Mucosa of gallbladder (tissue), 1 donor: ENCODE results near the gene CTNNA1. TPM values are rescaled to one million over a fixed set of nuclear protein-coding genes. Genes with fewer than 3 reads are reported as not detected.
"Not testable (repeated sequence)": the region's sequence is repeated elsewhere in the genome, so short reads cannot be mapped to it uniquely, and the experiment has no call there.

Experiments used
- DNase-seq: peaks from one replicate; pipeline ENCODE4 v3.0.0-alpha.2; 2020; ENCODE audit warnings: low spot score
- total RNA-seq: library from RNA; stranded (reverse); gene quantifications from one replicate; pipeline ENCODE4 v1.2.1, GENCODE V29; 2021
- donor health status: DM: no; HTN: no; CAD: no.

CTNNA1 gene
- 371 TPM for total RNA-seq

- peak; percentile 72 for DNase-seq
Observed at GRCh38 chr5:138752951-138753793, at the start of gene CTNNA1. Gene CTNNA1 (plus strand): TSS chr5:138753425. CDS start chr5:138781925, 28,500 bp downstream.

- DNase-seq, result not testable (repeated sequence)
Observed at GRCh38 chr5:138703777-138704176, 49.4 kb upstream of the CTNNA1 start.

GRCh38 chr5:138705007-138705406 is 48.2 kb upstream of the CTNNA1 start:
- DNase-seq, result no peak

- no peak for DNase-seq
Observed at GRCh38 chr5:138705567-138705966, 47.7 kb upstream of the CTNNA1 start.

- no peak for DNase-seq
Observed at GRCh38 chr5:138706655-138707480, 46.4 kb upstream of the CTNNA1 start.

- no peak for DNase-seq
Observed at GRCh38 chr5:138708791-138709190, 44.4 kb upstream of the CTNNA1 start.

- DNase-seq, result no peak
Observed at GRCh38 chr5:138709202-138709601, 44.0 kb upstream of the CTNNA1 start.

- DNase-seq, result no peak
Observed at GRCh38 chr5:138711087-138711486, 42.1 kb upstream of the CTNNA1 start.

GRCh38 chr5:138711811-138712210 is 41.4 kb upstream of the CTNNA1 start:
- DNase-seq, result no peak

GRCh38 chr5:138712324-138712723 is 40.9 kb upstream of the CTNNA1 start:
- no peak for DNase-seq

GRCh38 chr5:138712791-138713190 is 40.4 kb upstream of the CTNNA1 start:
- DNase-seq, result no peak

GRCh38 chr5:138713247-138713646 is 40.0 kb upstream of the CTNNA1 start:
- DNase-seq, result no peak

GRCh38 chr5:138714694-138715093 is 38.5 kb upstream of the CTNNA1 start:
- no peak for DNase-seq

- DNase-seq, result not testable (repeated sequence)
Observed at GRCh38 chr5:138715931-138716432, 37.2 kb upstream of the CTNNA1 start.

GRCh38 chr5:138716456-138716924 is 36.7 kb upstream of the CTNNA1 start:
- DNase-seq, result no peak

- DNase-seq, result no peak
Observed at GRCh38 chr5:138717399-138717798, 35.8 kb upstream of the CTNNA1 start.

GRCh38 chr5:138719811-138720210 is 33.4 kb upstream of the CTNNA1 start:
- DNase-seq, result no peak

GRCh38 chr5:138720840-138721239 is 32.4 kb upstream of the CTNNA1 start:
- DNase-seq, result no peak

GRCh38 chr5:138721979-138722378 is 31.2 kb upstream of the CTNNA1 start:
- DNase-seq, result no peak

GRCh38 chr5:138722544-138723177 is 30.6 kb upstream of the CTNNA1 start:
- DNase-seq, result peak; percentile 13

GRCh38 chr5:138724470-138725146 is 28.6 kb upstream of the CTNNA1 start:
- peak; percentile 13 for DNase-seq
